Vagina (tissue), 2 donors: ENCODE data around the gene MTHFS. TPM values are rescaled to one million over a fixed set of nuclear protein-coding genes. Genes with fewer than 3 reads are reported as not detected.
"Not testable (repeated sequence)": the region's sequence is repeated elsewhere in the genome, so short reads cannot be mapped to it uniquely, and the experiment has no call there.

Experiments
- DNase-seq, 2 donors: peaks; one replicate each; pipeline ENCODE4 v3.0.0-alpha.2; 2017; ENCODE audit errors: extremely low spot score in 2 of 2
- H3K27ac ChIP-seq: fragments of 200-600 bp; sonication (generic); one replicate; pipeline ENCODE4 v1.5.1; 2019
- H3K27me3 ChIP-seq: fragments of 200-600 bp; sonication (generic); one replicate; pipeline ENCODE4 v1.5.1; 2019
- H3K36me3 ChIP-seq, 2 donors: fragments of 200-600 bp; sonication (generic); one replicate each; pipeline ENCODE4 v1.5.1; 2017 to 2019
- H3K4me1 ChIP-seq: fragments of 200-600 bp; sonication (generic); one replicate; pipeline ENCODE4 v1.5.1; 2019
- H3K4me3 ChIP-seq, 2 donors: fragments of 200-600 bp; sonication (generic); 1 replicate in 1 of 2; 2 replicates in 1 of 2; pipeline ENCODE4 v1.5.1; 2016 to 2019
- H3K9me3 ChIP-seq: fragments of 200-600 bp; sonication (generic); one replicate; pipeline ENCODE4 v1.5.1; 2019
- POLR2A ChIP-seq, 2 donors: fragments of 450-650 bp; IDR thresholded peaks; one replicate each; pipeline ENCODE4 v1.6.1; 2017; ENCODE audit warnings: antibody characterized with exemption in 2 of 2, mild to moderate bottlenecking in 2 of 2, moderate library complexity in 2 of 2
- POLR2AphosphoS5 ChIP-seq, 2 donors: sonication (generic); formaldehyde crosslinking; IDR thresholded peaks; one replicate each; pipeline ENCODE4 v1.9.0; 2017; ENCODE audit warnings: antibody characterized with exemption in 2 of 2, mild to moderate bottlenecking in 2 of 2, low read depth in 1 of 2; ENCODE audit not compliant: insufficient read depth in 1 of 2
- intact Hi-C: fragments of 100-400 bp; cut with DNase I; formaldehyde crosslinking; loops from one replicate; pipeline ENCODE4 v1.15.1; 2023
- total RNA-seq: library from RNA; depleted of rRNA; stranded (reverse); fragments of >200 nt; gene quantifications from one replicate; pipeline ENCODE4 v1.2.3, GENCODE V29; 2016
- TF ChIP-seq, protein P1 (sequence below), 3 experiments: fragments of 450-650 bp in 2 of 3; fragments of 200-600 bp in 1 of 3; sonication (generic) in 1 of 3; IDR thresholded peaks; one replicate each; pipeline ENCODE4 v1.5.1; 2017 to 2019; ENCODE audit warnings: antibody characterized with exemption in 3 of 3, mild to moderate bottlenecking in 2 of 3, moderate library complexity in 2 of 3

The MTHFS gene
- total RNA-seq, 1 donor from 2014 or later, result 7.1 TPM

GRCh38 chr15:79916502-79917132 is 19.8 kb upstream of the MTHFS start:
- H3K9me3 ChIP-seq, result peaks cover 54% of the 10 kb centered on the region
- no peaks in the 10 kb centered on the region for H3K4me1 ChIP-seq
- no peak overlapping the region for H3K27ac ChIP-seq
- H3K4me3 ChIP-seq, result no peak overlapping the region
- no peaks in the 10 kb centered on the region for H3K27me3 ChIP-seq
- intact Hi-C loops, result no loop called here
- DNase-seq, result no peak
- TF ChIP-seq POLR2A (IDR thresholded peaks at IDR 0.05) (no peak), POLR2AphosphoS5 (IDR thresholded peaks at IDR 0.05; ENCODE audit: insufficient read depth in 1 of 2, low read depth in 1 of 2) (no peak)
- TF ChIP-seq, protein P1, sequence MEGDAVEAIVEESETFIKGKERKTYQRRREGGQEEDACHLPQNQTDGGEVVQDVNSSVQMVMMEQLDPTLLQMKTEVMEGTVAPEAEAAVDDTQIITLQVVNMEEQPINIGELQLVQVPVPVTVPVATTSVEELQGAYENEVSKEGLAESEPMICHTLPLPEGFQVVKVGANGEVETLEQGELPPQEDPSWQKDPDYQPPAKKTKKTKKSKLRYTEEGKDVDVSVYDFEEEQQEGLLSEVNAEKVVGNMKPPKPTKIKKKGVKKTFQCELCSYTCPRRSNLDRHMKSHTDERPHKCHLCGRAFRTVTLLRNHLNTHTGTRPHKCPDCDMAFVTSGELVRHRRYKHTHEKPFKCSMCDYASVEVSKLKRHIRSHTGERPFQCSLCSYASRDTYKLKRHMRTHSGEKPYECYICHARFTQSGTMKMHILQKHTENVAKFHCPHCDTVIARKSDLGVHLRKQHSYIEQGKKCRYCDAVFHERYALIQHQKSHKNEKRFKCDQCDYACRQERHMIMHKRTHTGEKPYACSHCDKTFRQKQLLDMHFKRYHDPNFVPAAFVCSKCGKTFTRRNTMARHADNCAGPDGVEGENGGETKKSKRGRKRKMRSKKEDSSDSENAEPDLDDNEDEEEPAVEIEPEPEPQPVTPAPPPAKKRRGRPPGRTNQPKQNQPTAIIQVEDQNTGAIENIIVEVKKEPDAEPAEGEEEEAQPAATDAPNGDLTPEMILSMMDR (IDR thresholded peaks at IDR 0.05), result no peak
- H3K36me3 ChIP-seq, result peaks cover 0 to 14% of the 10 kb centered on the region in 2 donors

GRCh38 chr15:79915776-79916501 is 19.1 kb upstream of the MTHFS start:
- H3K4me3 ChIP-seq, H3K27me3 ChIP-seq, intact Hi-C loops, H3K27ac ChIP-seq, DNase-seq, H3K4me1 ChIP-seq: not testable (repeated sequence)
- Histone ChIP-seq H3K9me3 (peaks cover 49% of the 10 kb centered on the region), H3K36me3 (peaks cover 0 to 14% of the 10 kb centered on the region in 2 donors)

DNA sequence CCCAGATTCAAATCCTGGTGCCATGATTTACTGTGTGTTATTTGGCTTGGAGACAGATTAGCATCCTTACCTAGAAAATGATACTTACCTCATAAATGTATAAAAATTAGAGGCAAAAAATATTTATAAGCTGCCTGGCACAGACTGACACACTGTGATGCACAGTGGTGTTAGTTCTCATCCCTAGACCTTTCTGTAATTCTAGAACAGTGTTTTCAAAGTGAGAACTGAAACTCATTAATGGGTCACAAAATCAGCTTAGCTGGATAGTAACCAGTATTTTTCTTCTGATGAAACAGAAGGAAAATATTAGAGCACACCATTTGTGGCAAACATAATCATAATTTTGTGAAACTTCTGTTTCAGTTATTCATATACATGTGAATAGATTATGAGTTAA is 17.9 kb upstream of the MTHFS start:
- DNase-seq, result no peak
- Histone ChIP-seq H3K4me3 (no peak overlapping the region), H3K4me1 (no peaks in the 10 kb centered on the region), H3K27me3 (no peaks in the 10 kb centered on the region), H3K36me3 (peaks cover 0 to 9% of the 10 kb centered on the region in 2 donors), H3K27ac (no peak overlapping the region), H3K9me3 (peaks cover 41% of the 10 kb centered on the region)
- intact Hi-C loops, result no loop called here
- no peak for TF ChIP-seq POLR2AphosphoS5 (IDR thresholded peaks at IDR 0.05; ENCODE audit: insufficient read depth in 1 of 2, low read depth in 1 of 2)
- no peak for TF ChIP-seq POLR2A (IDR thresholded peaks at IDR 0.05)
- TF ChIP-seq, protein P1 (IDR thresholded peaks at IDR 0.05), result no peak

DNA sequence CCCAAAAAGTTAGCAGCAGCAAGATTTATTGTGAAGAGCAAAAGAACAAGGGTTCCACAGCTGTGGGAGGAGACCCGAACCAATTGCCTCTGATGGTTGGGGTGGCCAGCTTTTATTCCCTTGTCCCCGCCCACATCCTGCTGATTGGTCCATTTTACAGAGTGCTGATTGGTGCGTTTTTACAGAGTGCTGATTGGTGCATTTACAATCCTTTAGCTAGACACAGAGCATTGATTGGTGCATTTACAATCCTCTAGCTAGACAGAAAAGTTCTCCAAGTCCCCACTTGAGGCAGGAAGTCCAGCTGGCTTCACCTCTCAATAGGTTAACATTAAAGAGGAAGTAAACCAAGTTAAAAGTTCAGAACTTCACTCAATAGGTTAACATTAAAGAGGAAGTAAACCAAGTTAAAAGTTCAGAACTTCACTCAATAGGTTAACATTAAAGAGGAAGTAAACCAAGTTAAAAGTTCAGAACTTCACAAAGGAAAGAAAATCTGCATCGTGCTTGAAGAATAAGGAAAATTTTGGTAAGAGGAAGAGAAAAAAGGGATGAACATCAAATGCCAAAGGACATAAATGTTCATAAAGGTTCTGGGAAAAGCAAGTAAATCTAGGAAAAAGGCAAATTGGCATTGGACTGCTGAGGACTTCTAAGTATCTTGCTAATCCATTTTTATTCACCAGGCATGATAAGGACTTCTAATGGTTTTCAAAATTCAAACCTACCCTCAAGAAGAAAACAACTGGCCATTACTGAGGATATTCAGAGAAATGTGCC is 12.9 kb upstream of the MTHFS start:
- H3K27ac ChIP-seq, H3K4me1 ChIP-seq, intact Hi-C loops, H3K9me3 ChIP-seq, H3K27me3 ChIP-seq, H3K4me3 ChIP-seq, H3K36me3 ChIP-seq, DNase-seq: not testable (repeated sequence)

DNA sequence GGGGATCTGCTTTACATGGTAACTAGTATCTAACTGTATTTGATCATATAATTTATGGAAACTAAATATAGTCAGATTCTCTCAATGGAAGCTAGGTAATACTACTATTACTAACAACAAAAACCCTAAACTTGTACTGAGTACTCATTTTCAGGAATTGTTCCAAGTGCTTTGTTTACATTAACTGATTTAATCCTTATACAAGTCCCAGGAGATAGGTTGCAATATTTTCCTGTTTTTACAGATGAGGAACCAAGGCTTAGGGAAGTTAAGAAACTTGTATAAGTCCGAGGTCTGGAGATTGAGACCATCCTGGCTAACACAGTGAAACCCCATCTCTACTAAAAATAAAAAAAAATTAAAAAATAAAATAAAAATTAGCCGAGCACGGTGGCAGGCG is 7.5 kb upstream of the MTHFS start:
- no peak for DNase-seq
- Histone ChIP-seq H3K4me1 (no peaks in the 10 kb centered on the region), H3K27me3 (no peaks in the 10 kb centered on the region), H3K9me3 (no peaks in the 10 kb centered on the region), H3K27ac (no peak overlapping the region), H3K36me3 (no peaks in the 10 kb centered on the region), H3K4me3 (no peak overlapping the region)
- TF ChIP-seq, protein P1 (IDR thresholded peaks at IDR 0.05), result no peak
- TF ChIP-seq POLR2AphosphoS5 (IDR thresholded peaks at IDR 0.05; ENCODE audit: insufficient read depth in 1 of 2, low read depth in 1 of 2), result no peak
- no peak for TF ChIP-seq POLR2A (IDR thresholded peaks at IDR 0.05)
- intact Hi-C loops, result no loop called here
